ENCODE measurements around the gene DCST1. TPM values are rescaled to one million over a fixed set of nuclear protein-coding genes. Genes with fewer than 3 reads are reported as not detected.

DCST1 gene
- polyA plus RNA-seq, 1 experiment, result not detected

DNA sequence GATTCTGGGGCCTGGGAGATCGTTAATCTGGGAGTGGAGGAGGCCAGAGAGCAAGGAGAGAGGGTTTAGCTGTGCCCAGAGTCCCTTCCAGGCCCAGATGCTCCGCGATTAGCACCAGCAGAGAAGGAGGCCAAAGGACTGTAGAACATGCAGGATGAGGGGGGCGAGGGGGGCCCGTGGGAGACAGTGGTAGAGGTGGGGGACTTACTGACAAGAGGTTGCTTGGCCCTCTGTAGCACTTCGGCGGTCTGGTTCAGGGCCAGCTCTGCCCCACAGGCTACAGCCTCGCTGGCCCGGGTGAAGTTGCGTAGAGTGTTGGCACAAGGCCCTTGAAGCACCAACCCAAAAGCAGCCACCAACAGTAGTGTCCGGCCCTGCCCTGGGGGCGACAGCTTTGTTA, 738 bp upstream of the DCST1 start:
- TF ChIP-seq, protein P1, sequence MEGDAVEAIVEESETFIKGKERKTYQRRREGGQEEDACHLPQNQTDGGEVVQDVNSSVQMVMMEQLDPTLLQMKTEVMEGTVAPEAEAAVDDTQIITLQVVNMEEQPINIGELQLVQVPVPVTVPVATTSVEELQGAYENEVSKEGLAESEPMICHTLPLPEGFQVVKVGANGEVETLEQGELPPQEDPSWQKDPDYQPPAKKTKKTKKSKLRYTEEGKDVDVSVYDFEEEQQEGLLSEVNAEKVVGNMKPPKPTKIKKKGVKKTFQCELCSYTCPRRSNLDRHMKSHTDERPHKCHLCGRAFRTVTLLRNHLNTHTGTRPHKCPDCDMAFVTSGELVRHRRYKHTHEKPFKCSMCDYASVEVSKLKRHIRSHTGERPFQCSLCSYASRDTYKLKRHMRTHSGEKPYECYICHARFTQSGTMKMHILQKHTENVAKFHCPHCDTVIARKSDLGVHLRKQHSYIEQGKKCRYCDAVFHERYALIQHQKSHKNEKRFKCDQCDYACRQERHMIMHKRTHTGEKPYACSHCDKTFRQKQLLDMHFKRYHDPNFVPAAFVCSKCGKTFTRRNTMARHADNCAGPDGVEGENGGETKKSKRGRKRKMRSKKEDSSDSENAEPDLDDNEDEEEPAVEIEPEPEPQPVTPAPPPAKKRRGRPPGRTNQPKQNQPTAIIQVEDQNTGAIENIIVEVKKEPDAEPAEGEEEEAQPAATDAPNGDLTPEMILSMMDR (IDR thresholded peaks at IDR 0.05; ENCODE audit: insufficient read depth, low read depth, low read length), result no peak
- ChIA-PET POLR2A (no interaction called here), CTCF (interaction anchor here (2.2 to 6.9 kb wide), 3 partner anchors 12 to 18 kb away, joined by 7 to 31 read pairs (median 11); partner anchors contain the start of gene ADAM15)
- DNase-seq (ENCODE audit: low read depth), result no peak
- Histone ChIP-seq H3K4me3 (ENCODE audit: low read depth, low read length) (no peak overlapping the region), H3K36me3 (ENCODE audit: control insufficient read depth, insufficient read depth, low read length) (no peaks in the 10 kb centered on the region), H3K27me3 (ENCODE audit: control insufficient read depth, insufficient read depth, low read length) (peaks cover 3% of the 10 kb centered on the region)

DNA sequence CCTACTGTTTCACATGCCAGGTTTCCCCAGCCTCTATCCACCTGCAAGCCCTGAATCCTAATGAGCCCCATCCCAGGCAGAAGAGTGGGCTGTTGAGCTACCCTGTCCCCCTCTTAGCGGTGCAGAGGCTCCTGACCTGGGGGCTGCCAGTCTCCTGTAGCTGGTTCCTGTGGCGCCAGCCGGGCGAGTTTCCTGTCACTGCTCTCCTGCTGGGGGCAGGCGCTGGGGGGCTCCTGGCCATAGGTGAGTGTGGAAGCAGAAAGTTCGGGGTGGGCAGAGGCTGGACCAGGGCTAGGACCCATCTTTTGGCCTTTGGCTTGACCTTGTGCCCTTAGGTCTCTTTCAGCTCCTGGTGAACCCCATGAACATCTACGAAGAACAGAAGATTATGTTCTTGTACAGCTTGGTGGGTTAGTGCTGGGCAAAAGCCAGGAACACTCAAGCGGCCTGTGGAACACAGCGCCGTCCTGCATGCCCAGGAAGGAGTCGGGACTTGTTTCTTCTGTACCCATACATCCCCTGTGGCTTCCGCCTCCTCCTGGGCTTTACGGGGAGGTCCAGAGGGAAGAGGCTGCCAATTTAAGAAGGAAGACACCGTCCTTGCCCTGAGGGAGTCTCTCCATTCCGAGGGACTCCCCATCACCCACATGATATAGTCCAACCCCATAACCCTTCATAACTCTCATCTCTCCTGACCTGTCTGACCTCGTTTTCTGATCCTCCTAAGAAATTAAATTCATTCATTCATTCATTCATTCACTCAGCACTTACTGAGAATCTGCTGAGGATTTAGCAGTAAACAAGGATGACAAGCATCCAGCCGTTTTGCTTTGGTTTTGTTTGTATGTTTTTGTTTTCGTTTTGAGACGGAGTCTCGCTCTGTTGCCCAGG, 939 bp downstream of the DCST1 start:
- Histone ChIP-seq H3K4me3 (ENCODE audit: low read depth, low read length) (no peak overlapping the region), H3K27me3 (ENCODE audit: control insufficient read depth, insufficient read depth, low read length) (peaks cover 6% of the 10 kb centered on the region), H3K36me3 (ENCODE audit: control insufficient read depth, insufficient read depth, low read length) (no peaks in the 10 kb centered on the region)
- no peak for DNase-seq (ENCODE audit: low read depth)
- POLR2A ChIA-PET, result no interaction called here
- CTCF ChIA-PET, result interaction anchor here (2.6 to 6.9 kb wide), 2 partner anchors 10 to 17 kb away, joined by 7 to 31 read pairs; partner anchors contain the start of gene ADAM15
- TF ChIP-seq, protein P1 (IDR thresholded peaks at IDR 0.05; ENCODE audit: insufficient read depth, low read depth, low read length), result no peak

GRCh38 chr1:155035936-155036335, 2.3 kb downstream of the DCST1 start:
- Histone ChIP-seq H3K4me3 (ENCODE audit: low read depth, low read length) (no peak overlapping the region), H3K27me3 (ENCODE audit: control insufficient read depth, insufficient read depth, low read length) (peaks cover 6% of the 10 kb centered on the region), H3K36me3 (ENCODE audit: control insufficient read depth, insufficient read depth, low read length) (no peaks in the 10 kb centered on the region)
- TF ChIP-seq, protein P1 (IDR thresholded peaks at IDR 0.05; ENCODE audit: insufficient read depth, low read depth, low read length), result no peak
- no peak for DNase-seq (ENCODE audit: low read depth)
- CTCF ChIA-PET, result interaction anchor here (6.9 kb wide), 1 partner anchor 9 kb away, joined by 31 read pairs; no protein-coding TSS in a partner anchor
- POLR2A ChIA-PET, result no interaction called here

DNA sequence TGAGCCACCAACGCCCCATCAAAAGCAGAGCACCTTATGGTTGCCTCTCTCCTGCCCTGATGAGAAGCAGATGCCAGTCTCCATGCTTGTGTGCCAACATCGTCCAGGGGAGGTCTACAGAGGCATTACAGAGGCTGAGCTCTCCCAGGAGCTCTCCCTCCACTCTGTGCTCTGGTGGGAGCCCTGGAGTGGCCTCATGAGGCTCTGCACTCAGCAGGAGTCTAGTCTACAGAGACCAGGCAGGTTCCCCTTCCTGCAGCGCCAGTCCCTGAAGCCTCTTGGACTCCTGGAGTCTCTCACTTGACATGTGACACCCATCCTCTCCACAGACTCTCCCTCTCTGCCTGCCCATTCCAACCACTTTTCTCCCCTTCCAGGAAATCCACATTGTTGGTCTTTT, 3.4 kb downstream of the DCST1 start:
- Histone ChIP-seq H3K27me3 (ENCODE audit: control insufficient read depth, insufficient read depth, low read length) (peaks cover 6% of the 10 kb centered on the region), H3K4me3 (ENCODE audit: low read depth, low read length) (no peak overlapping the region), H3K36me3 (ENCODE audit: control insufficient read depth, insufficient read depth, low read length) (no peaks in the 10 kb centered on the region)
- no peak for DNase-seq (ENCODE audit: low read depth)
- ChIA-PET POLR2A (no interaction called here), CTCF (interaction anchor here (1.0 to 11.9 kb wide), 2 partner anchors 14 to 22 kb away, joined by 4 to 168 read pairs; partner anchors contain the start of genes ADAM15 and EFNA4)
- TF ChIP-seq, protein P1 (IDR thresholded peaks at IDR 0.05; ENCODE audit: insufficient read depth, low read depth, low read length), result no peak

GRCh38 chr1:155037851-155038441, 4.3 kb downstream of the DCST1 start:
- Histone ChIP-seq H3K36me3 (ENCODE audit: control insufficient read depth, insufficient read depth, low read length) (no peaks in the 10 kb centered on the region), H3K4me3 (ENCODE audit: low read depth, low read length) (no peak overlapping the region), H3K27me3 (ENCODE audit: control insufficient read depth, insufficient read depth, low read length) (peaks cover 6% of the 10 kb centered on the region)
- TF ChIP-seq, protein P1 (IDR thresholded peaks at IDR 0.05; ENCODE audit: insufficient read depth, low read depth, low read length), result no peak
- no peak for DNase-seq (ENCODE audit: low read depth)
- ChIA-PET POLR2A (no interaction called here), CTCF (interaction anchor here (1.6 to 11.9 kb wide), 5 partner anchors 12 to 47 kb away, joined by 3 to 168 read pairs (median 16); partner anchors contain the start of genes ADAM15 and EFNA4)

All from BJ (cell line).